Activated CD8-positive, alpha-beta memory T cell treated with anti-CD3 and anti-CD28 coated beads for 4 hours (primary cell): Measurements from ENCODE around the gene CPSF4L.

Experiments used
- DNase-seq, 2 donors: peaks; one replicate each; pipeline ENCODE4 v3.0.0-alpha.2; 2020; ENCODE audit warnings: low read depth in 2 of 2

The CPSF4L gene

DNA sequence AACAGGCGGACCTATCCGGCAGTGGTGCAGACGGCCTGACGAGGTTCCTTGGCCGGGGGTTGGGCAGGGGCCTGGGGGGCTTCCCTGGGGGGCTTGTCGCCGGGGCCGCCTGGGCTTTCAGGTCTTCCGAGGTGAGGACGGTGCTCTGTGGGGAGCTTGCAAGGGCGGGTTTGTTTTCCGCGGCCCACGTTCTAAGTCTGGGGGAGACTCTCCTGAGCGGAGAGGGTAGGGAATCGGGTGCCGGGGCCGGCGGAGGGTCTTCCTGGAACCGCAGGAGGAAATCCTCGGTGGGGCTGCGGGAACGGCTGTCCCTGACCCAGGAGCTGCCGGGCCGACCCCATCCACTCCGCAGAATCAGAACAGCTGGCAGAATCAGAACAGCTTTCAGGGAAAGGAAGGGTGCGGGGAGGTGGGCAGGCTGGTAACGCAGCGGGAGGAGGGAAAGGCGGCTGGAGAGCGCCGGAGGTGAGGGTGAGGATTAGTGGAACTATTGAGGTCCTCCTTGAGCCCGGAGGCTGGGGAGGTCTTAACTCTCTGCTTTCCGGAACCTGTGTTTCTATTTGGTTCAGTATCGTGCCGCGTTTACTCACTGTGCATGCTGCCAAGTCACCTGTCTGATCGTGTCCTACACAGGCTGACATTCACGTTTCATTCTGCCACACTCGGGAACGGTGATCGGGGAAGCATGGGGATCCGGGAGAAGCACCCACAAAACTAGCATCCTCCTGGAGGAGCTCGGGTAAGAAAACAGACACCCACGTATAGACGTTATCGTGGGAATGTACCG, 28.9 kb downstream of the CPSF4L start:
- DNase-seq = no peak

DNA sequence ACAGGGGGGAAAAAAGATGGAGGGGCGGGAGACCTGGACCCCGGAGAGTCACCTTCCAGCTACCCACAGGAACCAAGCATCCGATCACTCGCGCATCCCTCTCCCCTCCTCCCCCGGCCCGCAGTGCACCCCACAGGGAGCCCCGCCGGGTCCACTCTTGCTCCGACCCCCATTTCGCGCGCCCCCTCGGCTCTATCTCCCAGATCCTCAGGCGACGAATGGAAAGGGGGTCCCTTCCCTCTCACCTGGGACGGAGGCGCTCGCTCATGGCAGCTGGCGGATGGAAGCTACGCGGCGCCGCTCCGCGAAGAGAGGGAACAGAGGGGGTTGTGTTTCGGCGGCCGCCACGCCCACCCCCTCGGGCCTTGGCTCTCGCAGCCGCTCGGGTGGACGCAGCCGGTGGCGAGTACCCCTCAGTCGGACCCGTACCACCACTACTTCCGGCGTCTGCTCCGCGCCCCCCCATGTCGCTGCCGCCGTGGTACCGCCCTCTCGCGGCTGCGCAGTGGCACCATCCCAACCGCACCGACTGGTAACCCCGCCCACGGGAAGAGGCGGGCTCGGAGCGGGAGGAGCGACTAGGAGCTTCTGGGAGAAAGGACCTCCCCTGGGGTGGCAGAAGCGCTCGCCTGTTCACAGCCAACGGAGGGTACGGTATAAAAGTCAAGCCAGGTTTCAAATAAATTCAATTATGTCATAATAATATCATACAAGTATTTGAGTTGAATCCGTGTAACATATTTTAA, 29.7 kb downstream of the CPSF4L start:
- peak; percentile 93 to 96 for DNase-seq

GRCh38 chr17:73231395-73231794, 30.3 kb downstream of the CPSF4L start:
- no peak for DNase-seq

- no peak for DNase-seq
Measured at GRCh38 chr17:73230088-73230487, 31.6 kb downstream of the CPSF4L start.

- DNase-seq = no peak
Measured at GRCh38 chr17:73228748-73229236, 32.9 kb downstream of the CPSF4L start.

DNA sequence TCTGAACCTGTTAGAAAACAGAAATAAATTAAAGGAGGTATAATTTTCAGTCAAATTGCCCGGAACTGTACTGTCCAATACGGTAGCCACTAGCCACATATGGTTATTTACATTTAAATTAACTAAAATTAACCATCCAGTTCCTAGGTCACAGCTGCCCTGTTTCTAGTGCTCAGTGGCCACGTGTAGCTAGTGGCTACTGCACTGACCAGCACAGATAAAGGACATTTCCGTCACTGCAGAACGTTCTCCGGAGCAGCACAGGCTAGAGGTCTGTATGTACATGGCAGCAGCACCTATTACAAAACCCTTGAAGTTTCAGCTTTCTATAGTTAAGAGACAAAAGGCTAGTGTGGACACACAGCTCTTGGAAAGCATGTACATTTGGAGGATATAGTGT, 33.7 kb downstream of the CPSF4L start:
- no peak for DNase-seq

GRCh38 chr17:73227379-73227778, 34.3 kb downstream of the CPSF4L start:
- no peak for DNase-seq

GRCh38 chr17:73226556-73227172, 35.0 kb downstream of the CPSF4L start:
- no peak for DNase-seq

DNA sequence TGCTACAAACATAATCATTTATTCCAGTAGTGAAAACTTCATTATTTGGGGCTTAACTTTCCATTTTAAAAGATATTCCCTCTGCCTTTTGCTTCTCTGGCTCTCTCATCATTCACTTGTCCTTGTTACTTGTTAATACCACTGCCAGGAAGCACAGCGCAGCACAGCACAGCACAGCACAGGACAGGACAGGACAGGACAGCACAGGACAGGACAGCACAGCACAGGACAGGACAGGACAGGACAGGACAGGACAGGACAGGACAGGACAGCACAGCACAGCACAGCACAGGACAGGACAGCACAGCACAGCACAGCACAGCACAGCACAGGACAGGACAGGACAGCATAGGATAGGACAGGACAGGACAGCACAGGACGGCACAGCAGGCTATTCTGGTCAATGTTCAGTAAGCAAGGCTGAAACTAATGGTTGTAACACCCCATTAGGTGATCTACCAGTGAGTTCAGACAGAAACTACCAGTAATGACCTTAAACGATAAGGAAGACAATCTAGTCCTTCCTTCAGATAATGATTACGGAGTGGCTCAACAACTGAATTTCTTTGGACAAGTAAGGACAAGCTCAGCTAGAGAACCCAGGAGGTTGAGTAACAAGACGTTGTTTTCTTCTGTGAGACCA, 36.9 kb downstream of the CPSF4L start:
- DNase-seq = no peak

DNA sequence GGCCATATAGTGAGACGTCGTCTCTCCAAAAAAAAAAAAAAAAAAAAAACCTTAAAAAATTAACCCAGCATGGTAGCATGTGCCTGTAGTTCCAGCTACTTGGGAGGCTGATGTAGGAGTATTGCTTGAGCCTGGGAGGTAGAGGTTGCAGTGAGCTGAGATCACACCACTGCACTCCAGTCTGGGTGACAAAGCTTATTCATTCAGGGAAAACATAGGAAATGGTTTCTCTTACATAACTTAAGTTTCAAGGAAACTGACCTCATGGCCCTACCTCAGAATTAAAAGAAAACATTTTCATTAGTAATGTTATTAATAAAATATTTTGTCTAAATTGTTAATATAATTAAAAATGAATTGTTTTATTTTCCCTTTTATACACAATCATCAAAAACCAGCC, 37.4 kb downstream of the CPSF4L start:
- no peak for DNase-seq

DNA sequence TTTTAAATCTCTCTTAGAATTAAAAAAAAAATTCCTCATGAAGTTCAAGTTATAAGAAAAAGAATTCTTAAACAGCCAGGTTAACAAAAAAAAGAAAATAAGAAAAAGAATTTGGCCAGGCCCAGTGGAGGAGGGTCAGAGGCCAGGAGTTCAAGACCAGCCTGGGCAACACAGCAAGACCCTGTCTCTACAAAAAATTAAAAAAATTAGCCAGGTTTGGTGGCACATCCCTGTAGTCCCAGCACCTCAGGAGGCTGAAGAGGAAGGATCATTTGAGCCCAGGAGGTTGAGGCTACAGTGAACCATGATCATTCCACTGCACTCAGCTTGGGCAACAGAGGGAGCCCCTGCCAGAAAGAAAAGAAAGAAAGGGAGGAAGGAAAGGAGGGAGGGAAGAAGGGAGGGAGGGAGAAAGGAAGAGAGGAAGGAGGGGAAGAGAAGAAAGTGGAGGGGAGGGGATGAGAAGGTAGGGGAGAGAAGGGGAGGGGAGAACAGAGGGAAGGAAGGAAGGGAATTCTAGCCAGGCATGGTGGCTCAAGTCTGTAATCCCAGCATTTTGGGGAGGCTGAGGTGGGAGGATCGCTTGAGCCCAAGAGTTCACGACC, 38.0 kb downstream of the CPSF4L start:
- no peak for DNase-seq

DNA sequence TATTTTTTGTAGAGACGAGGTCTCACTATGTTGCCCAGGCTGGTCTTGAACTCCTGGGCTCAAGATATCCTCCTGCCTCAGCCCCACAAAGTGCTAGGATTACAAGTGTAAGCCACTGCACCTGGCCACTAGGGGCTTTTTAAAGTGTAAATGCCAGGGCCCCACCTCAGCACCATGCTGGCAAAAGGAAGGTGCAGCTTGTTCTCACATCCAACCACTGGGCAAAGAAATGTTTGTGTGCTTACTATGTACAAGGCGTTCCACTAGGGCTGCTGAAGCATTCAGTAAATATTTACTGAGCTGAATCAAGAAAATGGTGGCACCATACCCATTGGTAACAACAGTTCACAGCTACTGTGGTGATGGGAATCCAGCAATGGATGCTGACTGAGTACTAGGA, 46.2 kb downstream of the CPSF4L start:
- no peak for DNase-seq

DNA sequence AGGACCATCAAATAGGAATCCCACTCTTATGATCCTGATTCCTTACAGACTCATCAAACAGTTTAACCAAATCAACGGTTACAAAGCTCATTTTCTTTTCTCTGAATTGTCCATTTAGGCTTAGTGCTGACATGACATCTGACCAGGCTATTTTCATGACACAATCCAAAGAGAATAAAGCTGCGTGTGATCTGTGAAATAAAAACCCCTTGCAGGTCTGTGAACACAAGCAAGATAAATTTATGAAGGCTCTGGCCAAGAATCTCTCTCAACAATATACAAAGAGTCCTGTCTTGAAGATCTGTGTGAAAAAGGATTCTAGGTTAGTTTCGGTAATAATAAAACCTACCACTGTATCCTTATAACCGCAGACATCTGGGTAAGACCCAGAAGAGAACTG, 46.8 kb downstream of the CPSF4L start:
- no peak for DNase-seq

- DNase-seq = no peak
Measured at GRCh38 chr17:73214008-73214407, 47.7 kb downstream of the CPSF4L start.

DNA sequence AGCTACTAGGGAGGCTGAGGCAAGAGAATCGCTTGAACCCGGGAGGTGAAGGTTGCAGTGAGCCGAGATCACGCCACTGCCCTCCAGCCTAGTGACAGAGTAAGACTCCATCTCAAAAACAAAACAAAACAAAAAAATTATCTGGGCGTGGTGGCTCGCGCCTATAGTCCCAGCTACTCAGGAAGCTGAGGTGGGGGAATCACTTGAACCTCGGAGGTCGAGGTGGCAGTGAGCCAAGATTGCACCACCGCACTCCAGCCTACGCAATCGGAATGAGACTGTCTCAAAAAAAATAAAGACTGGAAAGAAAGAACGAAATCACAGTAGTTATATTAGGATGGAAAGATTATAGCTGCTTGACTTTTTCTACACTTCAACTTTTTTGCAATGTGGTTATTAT, 49.9 kb downstream of the CPSF4L start:
- DNase-seq = peak; percentile 24 to 46

- no peak for DNase-seq
Measured at GRCh38 chr17:73210002-73210678, 51.5 kb downstream of the CPSF4L start.

- DNase-seq = no peak
Measured at GRCh38 chr17:73209436-73209835, 52.2 kb downstream of the CPSF4L start.

DNA sequence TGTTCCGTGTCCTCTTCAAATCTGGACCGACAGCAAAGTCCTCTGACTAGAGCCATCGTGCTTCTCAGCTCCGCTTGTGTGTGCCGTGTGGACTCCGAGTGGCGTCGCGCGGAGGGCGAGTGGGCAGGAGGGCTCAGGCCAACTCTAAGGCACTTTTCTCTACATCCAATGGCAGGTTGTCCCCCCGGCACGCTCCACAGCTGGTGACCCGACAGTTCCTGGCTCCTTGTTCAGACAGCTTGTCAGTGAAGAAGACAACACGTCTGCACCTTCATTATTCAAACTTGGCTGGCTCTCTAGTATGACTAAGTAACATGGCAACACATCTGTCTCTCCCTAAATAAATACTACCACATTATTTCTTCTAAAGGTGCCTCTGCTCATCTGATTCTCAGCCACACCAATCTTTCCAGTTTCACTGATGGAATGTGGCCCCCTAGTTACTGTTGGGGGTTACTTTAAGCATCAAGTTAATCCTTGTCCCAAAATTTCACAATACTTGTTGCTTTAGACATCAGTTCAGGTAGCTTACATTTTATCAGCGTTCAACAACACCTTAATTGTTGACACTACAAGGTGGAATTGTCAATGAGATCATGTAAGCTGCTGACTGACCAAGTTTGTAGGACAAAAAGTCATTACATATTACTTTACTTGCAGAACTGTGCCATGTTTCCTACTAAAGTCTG, 53.4 kb downstream of the CPSF4L start:
- DNase-seq = no peak

DNA sequence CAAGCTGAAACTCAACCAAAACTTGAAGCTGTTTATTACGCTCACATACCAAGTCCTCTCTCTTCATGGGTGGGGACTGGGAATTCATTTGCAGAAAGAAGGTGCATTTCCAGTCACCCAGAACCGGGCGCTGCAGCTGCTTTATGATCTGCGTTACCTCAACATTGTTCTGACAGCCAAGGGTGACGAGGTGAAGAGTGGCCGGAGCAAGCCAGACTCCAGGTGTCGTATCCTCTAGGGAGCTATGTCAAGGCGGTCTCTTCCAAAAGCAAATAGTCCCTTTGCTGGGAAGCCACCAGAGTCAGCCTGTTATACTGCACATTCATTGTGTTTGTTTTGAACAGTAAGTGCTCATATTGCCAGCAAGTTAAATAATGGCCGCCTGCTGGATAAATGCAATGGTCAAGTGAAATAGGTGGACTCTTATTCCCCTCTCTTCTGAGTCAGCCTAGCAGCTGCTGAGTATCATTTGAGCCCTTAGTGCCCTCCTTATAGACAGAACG, 56.2 kb downstream of the CPSF4L start:
- no peak for DNase-seq

DNA sequence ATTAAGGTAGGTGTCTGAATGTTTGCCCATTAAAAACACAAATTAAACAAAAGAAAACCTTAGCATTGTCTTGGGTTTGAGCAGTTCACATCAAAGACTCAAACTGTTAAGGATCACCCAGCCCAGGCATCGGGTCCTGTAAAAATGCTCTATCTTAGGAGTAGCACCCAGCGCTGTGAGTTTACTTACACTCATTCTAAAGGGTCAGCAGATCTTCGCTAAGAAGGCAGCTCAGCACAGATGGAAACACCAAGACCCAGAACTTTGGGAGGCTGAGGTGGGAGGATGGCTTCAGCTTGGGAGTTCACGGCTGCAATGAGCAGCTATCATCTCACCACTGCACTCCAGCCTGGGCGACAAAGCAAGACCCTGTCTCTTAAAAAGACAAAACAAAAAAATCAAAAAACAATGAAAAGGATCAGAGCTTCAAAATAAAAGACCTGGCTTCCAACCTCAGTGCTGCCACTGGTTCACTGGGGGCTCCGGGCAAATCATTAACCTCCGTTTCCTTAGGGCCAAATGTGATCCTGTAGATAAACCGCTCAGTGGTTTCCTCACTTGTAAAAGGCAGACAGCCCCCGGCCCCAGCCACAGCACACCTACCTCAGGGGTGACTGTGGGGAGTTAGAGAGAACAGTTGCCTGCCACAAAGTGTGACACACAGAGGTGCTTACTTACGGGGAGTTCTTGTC, 57.7 kb downstream of the CPSF4L start:
- no peak for DNase-seq
